GM21526 (cell line): ENCODE measurements around the gene PHETA2.
A peak's percentile ranks its signal among the peaks of the same experiment; 100 is the strongest.
"Not testable (repeated sequence)": the region's sequence is repeated elsewhere in the genome, so short reads cannot be mapped to it uniquely, and the experiment has no call there.

Source experiments
- ATAC-seq: cut with Tn5 transposase; IDR thresholded peaks from one replicate; pipeline ENCODE4 v1.9.1; 2021; ENCODE audit warnings: moderate library complexity; ENCODE audit not compliant: unreplicated experiment, low FRiP score

Gene PHETA2

GRCh38 chr22:42068291-42068690, 5.8 kb upstream of the PHETA2 start:
- ATAC-seq = no peak

- ATAC-seq = peak; percentile 7
Measured at GRCh38 chr22:42069801-42070516, 4.1 kb upstream of the PHETA2 start.

GRCh38 chr22:42070517-42071422, 3.3 kb upstream of the PHETA2 start, which contains the start of gene NAGA:
Gene NAGA (minus strand): TSS chr22:42070812. CDS start chr22:42070297, 515 bp downstream.
- peak; percentile 75 for ATAC-seq

GRCh38 chr22:42071508-42071907, 2.5 kb upstream of the PHETA2 start:
- not testable (repeated sequence) for ATAC-seq

GRCh38 chr22:42072606-42073330, 1.3 kb upstream of the PHETA2 start:
- ATAC-seq = no peak

- no peak for ATAC-seq
Measured at GRCh38 chr22:42073621-42074041, 417 bp upstream of the PHETA2 start.

- ATAC-seq = no peak
Measured at GRCh38 chr22:42074846-42075676, 1.0 kb downstream of the PHETA2 start.

- ATAC-seq = no peak
Measured at GRCh38 chr22:42076764-42077485, 2.9 kb downstream of the PHETA2 start.

GRCh38 chr22:42077486-42078125, 3.6 kb downstream of the PHETA2 start:
- no peak for ATAC-seq

GRCh38 chr22:42078469-42079318, 4.6 kb downstream of the PHETA2 start:
- peak; percentile 7 for ATAC-seq

- ATAC-seq = peak; percentile 72
Measured at GRCh38 chr22:42079319-42080251, 5.5 kb downstream of the PHETA2 start, which contains the start of gene SMDT1. Gene SMDT1 (plus strand): TSS chr22:42079700. CDS start chr22:42079769, 69 bp downstream.

- ATAC-seq = no peak
Measured at GRCh38 chr22:42080287-42080686, 6.2 kb downstream of the PHETA2 start.

- ATAC-seq = no peak
Measured at GRCh38 chr22:42083119-42083518, 9.1 kb downstream of the PHETA2 start.

- ATAC-seq = no peak
Measured at GRCh38 chr22:42084874-42085273, 10.8 kb downstream of the PHETA2 start.

GRCh38 chr22:42086051-42086450, 12.0 kb downstream of the PHETA2 start:
- ATAC-seq = no peak

GRCh38 chr22:42090596-42091454, 16.8 kb downstream of the PHETA2 start, which contains the start of gene NDUFA6:
Gene NDUFA6 (minus strand): TSS chr22:42090772. CDS start chr22:42090744, 28 bp downstream.
- ATAC-seq = peak; percentile 84
